ENCODE data around the gene PLA2G4A. TPM values are rescaled to one million over a fixed set of nuclear protein-coding genes. Genes with fewer than 3 reads are reported as not detected.

The PLA2G4A gene
- total and polyA plus RNA-seq, 2 experiments from 2014 or later: 1.6 to 2.9 TPM

GRCh38 chr1:187001198-187001889 lies 172.6 kb downstream of the PLA2G4A start:
- 1 to 2% methylated on average over 4 of the region's 4 CpGs for WGBS, 2 experiments (ENCODE audit: low coverage in 1 of 2, low lambda C conversion rate in 2 of 2, missing lambda C conversion rate in 2 of 2)

GRCh38 chr1:187003353-187003752 lies 174.6 kb downstream of the PLA2G4A start:
- no peak overlapping the region for H3K4me2 ChIP-seq (ENCODE audit: unreplicated experiment)

More at GRCh38 chr1:187001198-187001889, 172.6 kb downstream of the PLA2G4A start:
- H3K36me3 ChIP-seq (ENCODE audit: low read depth): no peaks in the 10 kb centered on the region
- peak; percentile 92 for DNase-seq
- H3K9ac ChIP-seq: peak overlapping the region; percentile 44; the same call in 1 of the 2 replicates
- peak overlapping the region; percentile 69 for H3K27ac ChIP-seq
- H3K4me1 ChIP-seq (ENCODE audit: insufficient read depth): peaks cover 17% of the 10 kb centered on the region
- H2AFZ ChIP-seq: peak overlapping the region; percentile 23; the same call in 1 of the 2 replicates
- H3K9me2 ChIP-seq (ENCODE audit: insufficient read depth): no peaks in the 10 kb centered on the region
- H3K4me2 ChIP-seq (ENCODE audit: unreplicated experiment): peak overlapping the region; percentile 61
- H3K9me3 ChIP-seq (ENCODE audit: low read depth): no peaks in the 10 kb centered on the region
- H3K79me2 ChIP-seq (ENCODE audit: insufficient read depth): no peaks in the 10 kb centered on the region
- H4K20me1 ChIP-seq (ENCODE audit: insufficient read depth): no peaks in the 10 kb centered on the region
- in situ Hi-C loops (cut with MboI): no loop called here
- no peaks in the 10 kb centered on the region for H3K27me3 ChIP-seq (replicated peaks; ENCODE audit: insufficient read depth)
- TF ChIP-seq EZH2phosphoT487 (IDR thresholded peaks at IDR 0.05; ENCODE audit: insufficient read depth, low read depth) (no peak), EZH2 (IDR thresholded peaks at IDR 0.05; ENCODE audit: insufficient read depth, poor library complexity, severe bottlenecking) (no peak)
- H3K4me3 ChIP-seq: peak overlapping the region; percentile 40
- H3F3A ChIP-seq (ENCODE audit: insufficient read depth): peaks cover 20% of the 10 kb centered on the region

DNA sequence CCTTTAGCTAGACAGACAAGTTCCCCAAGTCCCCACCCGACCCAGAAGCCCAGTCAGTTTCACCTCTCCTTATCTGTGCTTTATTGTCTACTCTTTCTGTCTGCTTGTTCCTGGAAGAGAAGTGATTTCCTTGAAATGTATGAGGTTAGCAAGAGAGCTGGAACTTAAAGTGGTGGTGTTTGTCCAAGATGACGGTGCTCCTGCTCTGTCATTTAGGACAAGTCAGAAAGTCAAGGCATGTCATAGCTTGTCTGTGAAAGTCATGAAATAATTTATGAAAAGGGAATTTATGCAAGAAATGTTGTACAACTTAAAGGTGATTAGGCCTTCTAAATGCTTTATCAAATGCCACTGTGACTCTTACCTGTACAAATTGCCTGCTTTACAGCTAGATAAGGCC lies 178.1 kb downstream of the PLA2G4A start:
- no peaks in the 10 kb centered on the region for H3K9me2 ChIP-seq (ENCODE audit: insufficient read depth)
- DNase-seq: no peak
- whole genome bisulfite sequencing, 2 experiments (ENCODE audit: low coverage in 1 of 2, low lambda C conversion rate in 2 of 2, missing lambda C conversion rate in 2 of 2): 41 to 58% methylated on average over 2 of the region's 2 CpGs
- H3K4me2 ChIP-seq (ENCODE audit: unreplicated experiment): no peak overlapping the region
- no peaks in the 10 kb centered on the region for H3K36me3 ChIP-seq (ENCODE audit: low read depth)
- no peak overlapping the region for H3K4me3 ChIP-seq
- peaks cover 6% of the 10 kb centered on the region; the same call in 1 of the 2 replicates for H3F3A ChIP-seq (ENCODE audit: insufficient read depth)
- H3K27me3 ChIP-seq (replicated peaks; ENCODE audit: insufficient read depth): no peaks in the 10 kb centered on the region
- H3K9ac ChIP-seq: no peak overlapping the region
- H3K9me3 ChIP-seq (ENCODE audit: low read depth): no peaks in the 10 kb centered on the region
- no peaks in the 10 kb centered on the region for H4K20me1 ChIP-seq (ENCODE audit: insufficient read depth)
- no peak overlapping the region for H3K27ac ChIP-seq
- in situ Hi-C loops (cut with MboI): no loop called here
- TF ChIP-seq EZH2phosphoT487 (IDR thresholded peaks at IDR 0.05; ENCODE audit: insufficient read depth, low read depth): no peak
- TF ChIP-seq EZH2 (IDR thresholded peaks at IDR 0.05; ENCODE audit: insufficient read depth, poor library complexity, severe bottlenecking): no peak
- H2AFZ ChIP-seq: no peak overlapping the region
- peaks cover 3% of the 10 kb centered on the region; the same call in 1 of the 2 replicates for H3K4me1 ChIP-seq (ENCODE audit: insufficient read depth)
- no peaks in the 10 kb centered on the region for H3K79me2 ChIP-seq (ENCODE audit: insufficient read depth)

More at GRCh38 chr1:187003353-187003752, 174.6 kb downstream of the PLA2G4A start:
- Histone ChIP-seq H3F3A (ENCODE audit: insufficient read depth) (peaks cover 20% of the 10 kb centered on the region), H2AFZ (no peak overlapping the region), H3K4me1 (ENCODE audit: insufficient read depth) (peaks cover 17% of the 10 kb centered on the region), H3K27me3 (replicated peaks; ENCODE audit: insufficient read depth) (no peaks in the 10 kb centered on the region), H3K79me2 (ENCODE audit: insufficient read depth) (no peaks in the 10 kb centered on the region), H4K20me1 (ENCODE audit: insufficient read depth) (no peaks in the 10 kb centered on the region), H3K9me3 (ENCODE audit: low read depth) (no peaks in the 10 kb centered on the region), H3K9me2 (ENCODE audit: insufficient read depth) (no peaks in the 10 kb centered on the region), H3K9ac (no peak overlapping the region), H3K27ac (no peak overlapping the region), H3K36me3 (ENCODE audit: low read depth) (no peaks in the 10 kb centered on the region), H3K4me3 (no peak overlapping the region)
- WGBS, 2 experiments (ENCODE audit: low coverage in 1 of 2, low lambda C conversion rate in 2 of 2, missing lambda C conversion rate in 2 of 2): 74 to 75% methylated on average over 8 of the region's 8 CpGs
- TF ChIP-seq EZH2phosphoT487 (IDR thresholded peaks at IDR 0.05; ENCODE audit: insufficient read depth, low read depth): no peak
- TF ChIP-seq EZH2 (IDR thresholded peaks at IDR 0.05; ENCODE audit: insufficient read depth, poor library complexity, severe bottlenecking): no peak
- DNase-seq: no peak
- in situ Hi-C loops (cut with MboI): no loop called here

DNA sequence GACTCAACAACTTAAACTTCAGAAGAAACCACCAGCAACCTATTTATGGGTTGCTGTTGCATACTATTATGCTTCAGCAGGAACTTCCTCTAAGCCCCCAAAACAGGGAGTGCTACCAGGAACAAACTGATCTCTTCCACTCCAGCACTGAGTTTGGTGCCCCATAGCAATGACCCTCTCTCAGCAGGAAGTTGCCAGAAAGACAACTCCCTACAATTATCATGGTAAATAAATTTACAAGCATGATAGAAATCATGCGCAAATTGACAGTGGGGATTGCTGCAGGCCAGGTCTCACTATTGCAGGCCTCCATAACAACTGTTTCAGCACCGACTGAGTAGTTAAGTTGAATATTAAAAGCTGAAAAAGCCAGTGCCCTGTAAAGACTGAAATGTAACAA lies 180.6 kb downstream of the PLA2G4A start:
- no peak overlapping the region for H3K27ac ChIP-seq
- no peaks in the 10 kb centered on the region for H3F3A ChIP-seq (ENCODE audit: insufficient read depth)
- no peak for DNase-seq
- in situ Hi-C loops (cut with MboI): no loop called here
- H3K27me3 ChIP-seq (replicated peaks; ENCODE audit: insufficient read depth): no peaks in the 10 kb centered on the region
- H3K36me3 ChIP-seq (ENCODE audit: low read depth): no peaks in the 10 kb centered on the region
- no peaks in the 10 kb centered on the region for H4K20me1 ChIP-seq (ENCODE audit: insufficient read depth)
- no peak overlapping the region for H3K9ac ChIP-seq
- 61 to 76% methylated on average over 2 of the region's 2 CpGs for WGBS, 2 experiments (ENCODE audit: low coverage in 1 of 2, low lambda C conversion rate in 2 of 2, missing lambda C conversion rate in 2 of 2)
- H3K9me3 ChIP-seq (ENCODE audit: low read depth): no peaks in the 10 kb centered on the region
- H3K4me1 ChIP-seq (ENCODE audit: insufficient read depth): no peaks in the 10 kb centered on the region
- no peaks in the 10 kb centered on the region for H3K9me2 ChIP-seq (ENCODE audit: insufficient read depth)
- no peak overlapping the region for H3K4me3 ChIP-seq
- no peaks in the 10 kb centered on the region for H3K79me2 ChIP-seq (ENCODE audit: insufficient read depth)
- H2AFZ ChIP-seq: no peak overlapping the region
- TF ChIP-seq EZH2phosphoT487 (IDR thresholded peaks at IDR 0.05; ENCODE audit: insufficient read depth, low read depth) (no peak), EZH2 (IDR thresholded peaks at IDR 0.05; ENCODE audit: insufficient read depth, poor library complexity, severe bottlenecking) (no peak)
- H3K4me2 ChIP-seq (ENCODE audit: unreplicated experiment): no peak overlapping the region
